HG02642 (cell line): ENCODE measurements around the gene MYO5A.

Source experiments
- ATAC-seq: cut with Tn5 transposase; IDR thresholded peaks from one replicate; pipeline ENCODE4 v1.9.1; 2021; ENCODE audit warnings: mild to moderate bottlenecking; ENCODE audit not compliant: unreplicated experiment, poor library complexity

Gene MYO5A

GRCh38 chr15:52278636-52279367, 249.9 kb downstream of the MYO5A start:
- no peak for ATAC-seq

- no peak for ATAC-seq
These were observed 250.5 kb downstream of the MYO5A start for GRCh38 chr15:52278135-52278534.

- ATAC-seq = no peak
These were observed 251.1 kb downstream of the MYO5A start for GRCh38 chr15:52277575-52277974.

- no peak for ATAC-seq
These were observed 252.4 kb downstream of the MYO5A start for GRCh38 chr15:52276256-52276770.

- ATAC-seq = no peak
These were observed 265.0 kb downstream of the MYO5A start for GRCh38 chr15:52263563-52264282.

GRCh38 chr15:52262364-52262763, 266.3 kb downstream of the MYO5A start:
- no peak for ATAC-seq

GRCh38 chr15:52261498-52262242, 267.0 kb downstream of the MYO5A start:
- peak; percentile 99 for ATAC-seq

- ATAC-seq = no peak
These were observed 267.7 kb downstream of the MYO5A start for GRCh38 chr15:52261026-52261425.

- no peak for ATAC-seq
These were observed 269.2 kb downstream of the MYO5A start for GRCh38 chr15:52259503-52259902.

GRCh38 chr15:52258461-52258860, 270.2 kb downstream of the MYO5A start:
- no peak for ATAC-seq

GRCh38 chr15:52257734-52258062, 271.0 kb downstream of the MYO5A start:
- ATAC-seq = no peak
